Measurements from ENCODE around the gene TGFB1I1.
"Not testable (repeated sequence)": the region's sequence is repeated elsewhere in the genome, so short reads cannot be mapped to it uniquely, and the experiment has no call there.

The TGFB1I1 gene

GRCh38 chr16:31471875-31472708, at the start of gene TGFB1I1:
TGFB1I1 (plus strand) TSS chr16:31472152; CDS start chr16:31472189, 37 bp downstream.
- DNase-seq (ENCODE audit: low spot score) = peak; percentile 87

DNA sequence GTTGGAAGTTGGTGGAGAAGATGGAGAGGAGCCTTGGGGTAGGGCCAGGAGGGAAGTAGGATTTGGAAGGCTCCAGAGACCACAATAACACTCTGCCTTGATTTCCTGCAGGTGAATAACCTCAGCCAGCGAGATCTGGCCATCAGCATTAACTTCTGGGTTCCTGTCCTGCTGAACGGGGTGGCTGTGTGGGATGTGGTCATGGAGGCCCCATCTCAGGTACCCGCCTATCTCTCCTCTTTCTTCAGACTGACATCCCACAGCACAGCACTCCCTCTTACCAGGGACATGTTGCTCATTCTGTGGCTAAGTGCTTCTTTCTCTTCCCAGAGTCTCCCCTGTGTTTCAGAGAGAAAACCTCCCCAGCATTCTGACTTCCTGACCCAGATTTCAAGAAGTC, 48.7 kb upstream of the TGFB1I1 start:
- no peak for DNase-seq (ENCODE audit: low spot score)

DNA sequence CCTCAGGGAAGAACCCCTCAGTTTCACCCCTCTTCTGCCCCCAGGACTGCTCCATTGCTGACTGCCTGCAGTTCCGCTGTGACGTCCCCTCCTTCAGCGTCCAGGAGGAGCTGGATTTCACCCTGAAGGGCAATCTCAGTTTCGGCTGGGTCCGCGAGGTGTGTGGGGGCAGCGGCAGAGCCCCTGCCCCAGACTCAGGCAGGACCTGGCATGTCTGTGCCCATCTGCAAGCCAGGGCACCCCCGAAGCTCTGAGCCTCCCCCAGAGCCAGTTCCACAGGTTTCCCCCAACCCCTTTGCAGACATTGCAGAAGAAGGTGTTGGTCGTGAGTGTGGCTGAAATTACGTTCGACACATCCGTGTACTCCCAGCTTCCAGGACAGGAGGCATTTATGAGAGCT, 48.2 kb upstream of the TGFB1I1 start:
- no peak for DNase-seq (ENCODE audit: low spot score)

DNA sequence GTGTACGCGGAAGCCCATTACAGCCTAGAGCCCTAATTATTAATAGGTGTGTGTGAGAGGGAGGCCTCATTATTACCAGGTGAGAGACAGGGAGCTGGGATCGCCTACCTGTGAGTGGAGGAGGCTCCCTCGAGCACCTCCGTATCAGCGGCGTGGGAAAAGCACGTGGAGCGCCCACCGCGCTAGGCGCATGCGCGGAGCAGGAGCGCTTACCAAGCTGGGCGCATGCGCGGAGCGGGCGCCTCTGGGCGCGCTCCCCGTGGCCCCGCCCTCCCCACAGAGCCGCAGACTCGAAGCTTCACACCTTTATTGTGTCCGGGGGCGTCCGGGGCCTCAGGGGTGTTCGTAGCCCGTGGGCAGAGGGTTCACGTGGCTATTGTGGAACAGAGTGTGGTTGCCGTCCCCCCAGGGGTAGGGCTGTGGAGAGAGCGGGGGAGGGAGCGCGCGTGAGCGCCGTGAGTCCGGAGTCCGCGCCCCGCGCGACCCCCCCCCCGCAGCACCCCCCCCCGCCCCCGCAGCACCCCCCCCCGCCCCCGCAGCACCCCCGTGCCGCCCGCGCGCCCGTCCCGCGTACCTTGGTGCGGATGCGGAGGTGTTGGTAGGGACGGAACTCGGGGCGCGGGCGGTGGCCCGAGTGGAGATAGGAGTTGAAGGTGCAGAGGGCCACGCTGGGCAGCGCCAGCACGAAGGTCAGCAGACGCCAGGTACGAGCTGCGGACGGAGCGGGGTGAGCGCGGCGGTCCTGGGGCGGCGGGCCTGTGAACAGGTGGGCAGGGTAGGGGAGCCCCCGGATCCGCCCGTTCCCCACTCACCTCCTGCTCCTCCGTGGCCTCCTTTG, 44.3 kb upstream of the TGFB1I1 start:
- DNase-seq (ENCODE audit: low spot score) = peak; percentile 77

DNA sequence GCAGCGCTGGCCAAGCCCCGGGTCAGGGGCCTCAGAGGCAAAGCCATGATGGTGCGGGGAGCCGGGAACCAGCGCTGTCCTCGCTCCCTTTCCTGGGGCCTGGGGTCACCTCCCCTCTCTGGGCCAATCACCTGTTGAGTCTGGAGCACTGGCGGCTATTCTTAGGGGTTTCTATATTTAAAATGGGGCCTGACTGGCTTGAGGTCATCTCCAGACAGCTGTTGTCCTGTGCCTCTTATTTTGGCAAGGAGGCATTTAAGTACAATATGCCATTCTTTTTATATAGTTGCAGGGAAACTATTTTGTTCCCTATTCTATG, 43.7 kb upstream of the TGFB1I1 start, which contains the start of gene COX6A2:
Gene COX6A2, minus strand, starts transcription at position 82 of the 319 bp plus-strand sequence. Its CDS starts 35 bp downstream, at position 47.
- peak; percentile 63 for DNase-seq (ENCODE audit: low spot score)

DNA sequence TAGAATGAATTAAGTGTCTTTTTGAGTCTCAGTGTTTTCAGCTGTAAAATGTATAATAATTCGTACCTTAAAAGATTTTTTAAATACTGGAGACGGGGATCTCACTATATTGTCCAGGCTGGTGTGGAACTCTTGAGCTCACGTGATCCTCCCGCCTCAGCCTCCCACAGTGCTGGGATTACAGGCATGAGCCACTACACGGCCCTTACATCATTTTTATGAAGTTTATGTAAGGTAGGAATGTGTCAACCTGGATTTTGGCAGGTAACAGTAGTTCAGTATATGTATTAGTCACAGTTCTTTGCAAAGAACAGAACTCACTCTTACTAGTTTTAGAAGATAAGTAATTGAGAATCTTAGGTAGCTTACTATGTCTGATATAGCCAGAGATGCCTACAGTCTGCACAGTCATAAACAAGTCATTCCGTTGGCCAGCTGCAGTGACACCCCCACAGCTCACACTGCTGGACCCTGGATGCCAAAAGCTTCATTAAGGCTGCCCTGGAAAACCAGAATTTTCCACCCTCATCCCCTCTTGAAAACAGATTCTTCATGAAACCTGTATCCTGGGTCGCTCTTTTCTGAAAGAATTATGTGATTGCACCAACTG, 43.2 kb upstream of the TGFB1I1 start:
- peak; percentile 11 for DNase-seq (ENCODE audit: low spot score)

DNA sequence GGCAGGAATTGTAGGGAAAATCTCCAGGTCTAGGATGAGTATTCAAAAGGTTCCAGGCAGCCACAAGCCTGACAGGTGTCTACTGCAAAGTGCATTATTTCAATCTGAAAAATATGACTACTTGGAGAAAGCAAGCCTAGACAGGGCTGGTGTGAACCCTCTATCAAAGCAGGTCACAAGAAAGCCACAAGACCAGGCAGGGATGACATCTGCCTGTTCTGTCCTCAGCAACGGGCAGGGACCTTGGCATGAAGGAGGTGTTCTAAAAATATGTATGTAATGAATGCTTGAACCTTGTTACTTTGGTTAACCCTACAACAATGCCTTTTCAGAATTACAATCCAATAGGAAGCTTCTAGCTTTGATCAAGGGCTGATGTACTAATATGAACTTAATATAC, 42.6 kb upstream of the TGFB1I1 start:
- peak; percentile 15 for DNase-seq (ENCODE audit: low spot score)

GRCh38 chr16:31429796-31430195, 42.2 kb upstream of the TGFB1I1 start:
- no peak for DNase-seq (ENCODE audit: low spot score)

- DNase-seq (ENCODE audit: low spot score) = peak; percentile 37
These were observed 41.4 kb upstream of the TGFB1I1 start for GRCh38 chr16:31430380-31431052.

- DNase-seq (ENCODE audit: low spot score) = peak; percentile 47
These were observed 36.4 kb upstream of the TGFB1I1 start for GRCh38 chr16:31435341-31436220.

GRCh38 chr16:31436221-31437045, 35.5 kb upstream of the TGFB1I1 start:
- peak; percentile 58 for DNase-seq (ENCODE audit: low spot score)

GRCh38 chr16:31438414-31438813, 33.5 kb upstream of the TGFB1I1 start:
- DNase-seq (ENCODE audit: low spot score) = peak; percentile 5

- not testable (repeated sequence) for DNase-seq (ENCODE audit: low spot score)
These were observed 32.9 kb upstream of the TGFB1I1 start for GRCh38 chr16:31439023-31439422.

DNA sequence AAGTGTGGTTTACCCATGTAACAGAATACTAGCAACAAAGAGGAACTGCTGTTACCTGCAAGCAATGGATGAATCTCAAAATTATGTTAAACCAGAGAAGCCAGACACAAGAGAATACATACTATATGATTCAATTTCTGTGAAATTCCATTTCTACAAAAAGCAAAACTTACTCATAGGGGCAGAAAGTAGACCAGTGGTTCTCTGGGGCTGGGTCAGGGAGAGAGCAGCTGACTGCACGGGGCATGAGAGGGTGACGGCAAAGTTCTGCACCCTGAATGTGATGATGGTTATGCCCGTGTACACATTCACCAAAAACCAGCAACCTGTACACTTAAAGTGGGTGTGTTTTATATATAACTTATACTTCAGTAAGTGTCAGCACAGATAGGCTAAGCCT, 32.4 kb upstream of the TGFB1I1 start:
- DNase-seq (ENCODE audit: low spot score) = peak; percentile 3

GRCh38 chr16:31440516-31441184, 31.3 kb upstream of the TGFB1I1 start:
- DNase-seq (ENCODE audit: low spot score) = peak; percentile 41

- DNase-seq (ENCODE audit: low spot score) = no peak
These were observed 30.0 kb upstream of the TGFB1I1 start for GRCh38 chr16:31441956-31442355.

DNA sequence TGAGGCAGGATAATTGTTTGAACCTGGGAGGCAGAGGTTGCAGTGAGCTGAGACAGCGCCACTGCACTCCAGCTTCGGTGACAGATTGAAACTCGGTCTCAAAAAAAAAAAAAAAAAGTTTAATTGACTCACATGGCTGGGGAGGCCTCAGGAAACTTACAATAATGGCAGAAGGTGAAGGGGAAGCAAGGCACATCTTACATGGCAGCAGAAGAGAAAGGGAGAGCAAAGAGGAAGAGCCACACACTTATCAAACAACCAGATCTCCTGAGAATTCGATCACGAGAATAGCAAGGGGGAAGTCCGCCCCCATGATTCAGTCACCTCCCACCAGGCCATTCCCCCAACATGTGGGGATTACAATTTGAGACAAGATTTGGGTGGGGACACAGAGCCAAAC, 26.0 kb upstream of the TGFB1I1 start:
- DNase-seq (ENCODE audit: low spot score) = not testable (repeated sequence)

DNA sequence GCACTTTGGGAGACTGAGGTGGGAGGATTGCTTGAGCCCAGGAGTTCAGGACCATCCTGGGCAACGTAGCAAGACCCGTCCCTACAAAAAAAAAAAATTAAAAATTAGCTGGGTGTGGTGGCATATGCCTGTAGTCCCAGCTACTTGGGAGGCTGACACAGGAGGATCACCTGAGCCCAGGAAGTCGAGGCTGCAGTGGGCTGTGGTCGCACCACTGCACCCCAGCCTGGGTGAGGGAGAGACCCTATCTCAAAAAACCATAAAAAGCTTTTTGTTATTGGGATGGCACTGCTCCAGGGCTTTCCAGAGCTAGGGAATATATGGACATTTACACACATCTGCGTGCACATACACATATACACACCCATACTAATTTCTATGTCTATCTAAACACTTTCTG, 20.8 kb upstream of the TGFB1I1 start:
- DNase-seq (ENCODE audit: low spot score) = no peak

- no peak for DNase-seq (ENCODE audit: low spot score)
These were observed 20.1 kb upstream of the TGFB1I1 start for GRCh38 chr16:31451681-31452351.
